ENCODE measurements around the gene SURF6.
"Not testable (repeated sequence)": the region's sequence is repeated elsewhere in the genome, so short reads cannot be mapped to it uniquely, and the experiment has no call there.

The SURF6 gene

DNA sequence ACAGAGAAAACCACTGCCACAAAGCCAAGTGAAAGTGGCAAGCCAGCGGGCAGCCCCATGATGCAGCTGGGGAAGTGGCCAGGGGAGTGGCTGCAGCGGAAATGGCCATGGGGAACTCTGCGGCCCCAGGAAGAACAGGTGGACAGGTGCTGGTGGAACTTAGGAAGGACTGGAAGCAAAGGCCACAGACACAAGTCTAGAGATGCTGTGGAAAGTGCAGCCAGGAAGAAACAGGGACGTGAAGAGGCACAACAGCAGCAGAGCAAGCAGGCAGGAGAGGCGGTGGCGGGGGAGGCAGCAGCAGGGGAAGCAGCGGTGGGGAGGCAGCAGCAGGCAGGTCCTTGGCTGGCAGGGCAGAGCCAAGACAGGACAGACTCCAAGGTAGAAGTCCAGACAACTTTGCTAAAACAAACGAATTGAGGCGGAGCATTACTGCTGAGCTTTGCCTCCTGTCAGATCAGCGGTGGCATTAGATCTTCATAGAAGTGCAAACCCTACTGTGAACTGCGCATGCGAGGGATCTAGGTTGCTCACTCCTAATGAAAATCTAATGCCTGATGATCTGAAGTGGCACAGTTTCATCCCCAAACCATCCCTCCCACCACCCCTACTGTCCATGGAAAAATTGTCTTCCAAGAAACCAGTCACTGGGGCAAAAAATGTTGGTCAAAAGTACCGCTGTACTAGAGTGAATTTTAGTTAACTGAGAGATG is 11.8 kb downstream of the SURF6 start:
- no peak for DNase-seq (ENCODE audit: low read depth)
- no peak overlapping the region for H3K4me3 ChIP-seq (ENCODE audit: low read length)
- TF ChIP-seq, protein P1, sequence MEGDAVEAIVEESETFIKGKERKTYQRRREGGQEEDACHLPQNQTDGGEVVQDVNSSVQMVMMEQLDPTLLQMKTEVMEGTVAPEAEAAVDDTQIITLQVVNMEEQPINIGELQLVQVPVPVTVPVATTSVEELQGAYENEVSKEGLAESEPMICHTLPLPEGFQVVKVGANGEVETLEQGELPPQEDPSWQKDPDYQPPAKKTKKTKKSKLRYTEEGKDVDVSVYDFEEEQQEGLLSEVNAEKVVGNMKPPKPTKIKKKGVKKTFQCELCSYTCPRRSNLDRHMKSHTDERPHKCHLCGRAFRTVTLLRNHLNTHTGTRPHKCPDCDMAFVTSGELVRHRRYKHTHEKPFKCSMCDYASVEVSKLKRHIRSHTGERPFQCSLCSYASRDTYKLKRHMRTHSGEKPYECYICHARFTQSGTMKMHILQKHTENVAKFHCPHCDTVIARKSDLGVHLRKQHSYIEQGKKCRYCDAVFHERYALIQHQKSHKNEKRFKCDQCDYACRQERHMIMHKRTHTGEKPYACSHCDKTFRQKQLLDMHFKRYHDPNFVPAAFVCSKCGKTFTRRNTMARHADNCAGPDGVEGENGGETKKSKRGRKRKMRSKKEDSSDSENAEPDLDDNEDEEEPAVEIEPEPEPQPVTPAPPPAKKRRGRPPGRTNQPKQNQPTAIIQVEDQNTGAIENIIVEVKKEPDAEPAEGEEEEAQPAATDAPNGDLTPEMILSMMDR (IDR thresholded peaks at IDR 0.05; ENCODE audit: insufficient read depth, low read depth, low read length, missing control alignments) = no peak

DNA sequence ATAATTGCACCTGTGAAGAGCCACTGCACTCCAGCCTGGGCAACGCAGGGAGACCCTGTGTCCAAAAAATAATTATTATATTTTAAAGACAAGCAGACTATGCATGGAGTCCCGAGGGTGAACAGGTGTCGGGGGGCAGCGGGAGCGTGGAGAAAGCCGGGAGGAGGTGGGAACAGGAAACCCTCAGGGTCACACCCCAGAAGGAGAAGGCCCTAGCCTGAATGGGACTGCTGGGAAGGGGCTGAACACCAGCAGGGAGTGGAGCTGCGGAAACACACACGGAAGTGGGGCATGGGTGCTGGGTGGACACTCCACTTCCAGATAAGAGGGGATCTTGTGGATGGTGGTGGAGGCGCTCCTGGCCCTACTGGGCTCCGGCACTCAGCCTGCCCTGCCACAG is 12.8 kb downstream of the SURF6 start:
- no peak overlapping the region for H3K4me3 ChIP-seq (ENCODE audit: low read length)
- DNase-seq (ENCODE audit: low read depth) = no peak
- TF ChIP-seq, protein P1 (IDR thresholded peaks at IDR 0.05; ENCODE audit: insufficient read depth, low read depth, low read length, missing control alignments) = no peak

DNA sequence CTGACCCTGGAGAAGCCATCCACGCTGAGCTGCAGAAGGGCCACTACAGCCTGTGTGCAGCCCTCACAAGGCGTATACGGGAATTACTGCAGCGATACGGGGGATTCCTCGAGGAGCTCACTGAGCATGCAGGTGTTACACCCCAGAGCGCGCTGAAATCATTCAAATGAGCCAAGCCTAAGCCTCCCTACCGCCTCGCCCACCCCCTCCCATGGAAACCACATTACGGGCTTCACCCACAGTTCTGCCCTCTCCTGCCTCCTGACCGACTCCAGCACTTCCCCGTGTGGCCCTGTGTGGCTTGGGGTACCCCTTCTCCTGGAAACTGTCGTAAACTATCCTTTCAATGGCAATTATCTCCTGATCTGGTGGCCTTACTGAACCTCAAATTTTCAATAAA is 13.3 kb downstream of the SURF6 start:
- TF ChIP-seq, protein P1 (IDR thresholded peaks at IDR 0.05; ENCODE audit: insufficient read depth, low read depth, low read length, missing control alignments) = no peak
- no peak for DNase-seq (ENCODE audit: low read depth)
- no peak overlapping the region for H3K4me3 ChIP-seq (ENCODE audit: low read length)

DNA sequence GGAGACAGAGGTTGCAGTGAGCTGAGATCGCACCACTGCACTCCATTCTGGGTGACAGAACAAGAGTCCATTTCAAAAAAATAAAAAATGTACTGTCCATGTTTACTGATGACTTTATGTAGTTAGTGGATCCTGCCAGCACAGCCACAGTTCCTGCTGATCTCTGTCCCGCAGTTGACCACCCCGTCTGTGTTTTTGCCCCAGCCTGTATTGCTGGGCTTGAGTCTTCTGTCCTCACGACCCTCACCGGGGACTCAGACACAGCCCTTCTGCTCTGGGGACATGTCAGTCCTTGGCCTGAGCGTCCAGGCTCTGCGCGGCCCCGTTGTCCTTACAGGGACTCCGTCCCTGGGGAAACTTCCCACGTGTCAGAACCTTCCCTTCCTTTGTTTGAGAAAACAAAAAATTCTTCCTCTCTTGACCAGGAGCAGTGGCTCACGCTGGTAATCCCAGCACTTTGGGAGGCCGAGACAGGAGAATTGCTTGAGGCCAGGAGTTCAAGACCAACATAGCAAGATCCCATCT is 14.5 kb downstream of the SURF6 start:
- TF ChIP-seq, protein P1 (IDR thresholded peaks at IDR 0.05; ENCODE audit: insufficient read depth, low read depth, low read length, missing control alignments) = no peak
- DNase-seq (ENCODE audit: low read depth) = no peak
- no peak overlapping the region for H3K4me3 ChIP-seq (ENCODE audit: low read length)

DNA sequence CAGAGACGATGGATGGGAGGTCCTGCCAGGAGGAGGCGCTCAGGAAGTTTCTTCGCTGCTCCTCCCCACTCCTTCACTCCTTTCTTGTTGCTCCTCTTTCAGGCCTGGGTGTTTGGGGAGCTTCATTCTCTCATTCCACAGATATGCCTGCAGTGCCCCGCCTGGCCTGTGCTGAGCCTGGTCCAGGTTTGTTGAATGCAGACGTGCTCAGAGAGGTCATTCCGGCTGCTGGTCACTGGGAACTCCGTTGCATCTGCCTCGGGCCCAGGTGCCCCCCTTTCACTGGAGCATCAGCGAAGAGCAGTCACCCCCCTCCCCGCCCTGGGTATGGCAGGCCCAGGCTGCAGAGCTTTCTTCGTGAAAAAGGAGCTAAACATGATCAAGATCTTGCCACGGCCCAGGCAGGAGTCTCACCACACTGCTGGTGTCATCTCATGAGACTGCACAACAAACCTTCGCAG is 15.5 kb downstream of the SURF6 start:
- no peak overlapping the region for H3K4me3 ChIP-seq (ENCODE audit: low read length)
- DNase-seq (ENCODE audit: low read depth) = no peak
- TF ChIP-seq, protein P1 (IDR thresholded peaks at IDR 0.05; ENCODE audit: insufficient read depth, low read depth, low read length, missing control alignments) = no peak

DNA sequence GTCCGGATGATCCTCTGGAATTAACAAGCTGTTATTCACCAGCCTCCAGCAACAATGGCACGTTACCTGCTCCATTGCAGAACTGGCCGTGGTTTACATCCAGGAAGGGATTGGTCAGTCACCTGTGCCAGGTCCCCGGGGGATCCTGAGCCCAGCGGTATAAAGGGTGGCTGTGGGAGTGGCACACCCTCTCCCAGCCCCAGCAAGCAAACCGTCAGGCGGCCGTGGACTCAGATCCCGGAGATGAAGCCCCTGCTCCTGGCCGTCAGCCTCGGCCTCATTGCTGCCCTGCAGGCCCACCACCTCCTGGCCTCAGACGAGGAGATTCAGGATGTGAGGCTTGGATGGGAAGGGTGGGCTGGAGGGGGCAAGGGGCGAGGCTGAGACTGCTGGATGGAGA is 18.4 kb downstream of the SURF6 start:
- DNase-seq (ENCODE audit: low read depth); H3K4me3 ChIP-seq (ENCODE audit: low read length): not testable (repeated sequence)

DNA sequence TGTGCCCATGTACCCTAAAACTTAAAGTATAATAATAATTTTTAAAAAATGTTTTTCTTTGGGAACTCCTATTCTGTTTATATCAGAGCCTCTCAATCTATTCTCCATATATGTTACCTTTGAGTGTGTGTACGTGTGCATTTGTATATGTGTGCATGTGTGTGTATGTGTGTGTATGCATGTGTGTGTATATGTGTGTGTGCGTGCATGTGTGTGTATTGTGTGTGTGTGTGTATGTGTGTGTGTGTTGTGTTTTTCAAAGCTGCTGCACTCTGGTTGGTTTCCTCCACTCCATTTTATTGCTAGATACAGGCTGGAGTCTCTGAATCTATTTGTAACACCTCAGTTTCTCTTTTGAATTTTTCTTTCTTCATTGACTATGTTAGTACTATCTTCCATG is 20.0 kb downstream of the SURF6 start:
- no peak for DNase-seq (ENCODE audit: low read depth)
- H3K4me3 ChIP-seq (ENCODE audit: low read length) = no peak overlapping the region
- TF ChIP-seq, protein P1 (IDR thresholded peaks at IDR 0.05; ENCODE audit: insufficient read depth, low read depth, low read length, missing control alignments) = no peak

Measured in epithelial cell of esophagus (primary cell).